Spleen (tissue), 7 donors: ENCODE measurements around the gene PAX5.

Experiments
- POLR2A ChIP-seq, 3 donors: fragments of 450-650 bp; IDR thresholded peaks; one replicate each; pipeline ENCODE4 v1.5.1; 2017; ENCODE audit warnings: antibody characterized with exemption in 3 of 3, mild to moderate bottlenecking in 1 of 3
- POLR2AphosphoS5 ChIP-seq, 3 donors: sonication (generic); formaldehyde crosslinking; IDR thresholded peaks; one replicate each; pipeline ENCODE4 v1.5.1; 2017; ENCODE audit warnings: antibody characterized with exemption in 3 of 3
- TF ChIP-seq, protein P1 (sequence below), 11 experiments: fragments of 200-600 bp in 7 of 11; fragments of 450-650 bp in 4 of 11; sonication (generic) in 4 of 11; IDR thresholded peaks in 8 of 11; conservative IDR thresholded peaks in 3 of 11; 1 replicate in 7 of 11; 2 replicates in 4 of 11; pipeline versions ENCODE4 v1.4.0 to v1.8.0; 2016 to 2021; ENCODE audit warnings: antibody characterized with exemption in 11 of 11, inconsistent platforms in 4 of 11, mild to moderate bottlenecking in 1 of 11
- donor health status: DM: no; HTN: no; CAD: no; lungs with moderate emphysema.
- donor health status: DM: no; HTN: no; CAD: no.
- donor health status: DM: no; HTN: no; CAD: no.

DNA sequence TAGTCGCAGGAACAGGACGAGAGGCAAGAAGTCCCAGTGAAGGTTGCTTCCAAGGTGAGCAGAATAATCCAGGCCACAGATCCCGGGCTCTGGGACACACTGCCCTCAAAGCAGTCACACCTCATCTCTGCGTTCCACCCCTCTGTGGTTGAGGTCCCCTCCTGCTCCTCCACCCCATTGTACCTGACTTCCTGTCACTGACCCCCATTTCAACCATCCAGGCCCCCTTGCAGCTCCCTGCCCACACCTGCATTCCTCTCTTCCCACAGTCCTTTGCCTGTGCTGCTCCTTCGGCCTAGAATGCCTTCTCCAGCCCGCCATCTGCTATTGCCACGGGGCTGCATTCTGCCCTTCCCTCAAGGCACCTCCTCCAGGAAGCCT lies 73.5 kb downstream of the PAX5 start:
- TF ChIP-seq POLR2AphosphoS5 (IDR thresholded peaks at IDR 0.05) = no peak
- TF ChIP-seq, protein P1, sequence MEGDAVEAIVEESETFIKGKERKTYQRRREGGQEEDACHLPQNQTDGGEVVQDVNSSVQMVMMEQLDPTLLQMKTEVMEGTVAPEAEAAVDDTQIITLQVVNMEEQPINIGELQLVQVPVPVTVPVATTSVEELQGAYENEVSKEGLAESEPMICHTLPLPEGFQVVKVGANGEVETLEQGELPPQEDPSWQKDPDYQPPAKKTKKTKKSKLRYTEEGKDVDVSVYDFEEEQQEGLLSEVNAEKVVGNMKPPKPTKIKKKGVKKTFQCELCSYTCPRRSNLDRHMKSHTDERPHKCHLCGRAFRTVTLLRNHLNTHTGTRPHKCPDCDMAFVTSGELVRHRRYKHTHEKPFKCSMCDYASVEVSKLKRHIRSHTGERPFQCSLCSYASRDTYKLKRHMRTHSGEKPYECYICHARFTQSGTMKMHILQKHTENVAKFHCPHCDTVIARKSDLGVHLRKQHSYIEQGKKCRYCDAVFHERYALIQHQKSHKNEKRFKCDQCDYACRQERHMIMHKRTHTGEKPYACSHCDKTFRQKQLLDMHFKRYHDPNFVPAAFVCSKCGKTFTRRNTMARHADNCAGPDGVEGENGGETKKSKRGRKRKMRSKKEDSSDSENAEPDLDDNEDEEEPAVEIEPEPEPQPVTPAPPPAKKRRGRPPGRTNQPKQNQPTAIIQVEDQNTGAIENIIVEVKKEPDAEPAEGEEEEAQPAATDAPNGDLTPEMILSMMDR (IDR thresholded peaks at IDR 0.05 in 8 of 11, conservative IDR thresholded peaks at IDR 0.05 in 3 of 11) = no peak
- TF ChIP-seq POLR2A (IDR thresholded peaks at IDR 0.05) = no peak
